LNCAP (cell line): ENCODE measurements around the gene PHAF1.

Experiments used
- CTCF ChIP-seq: fragments of 450-650 bp; IDR thresholded peaks from 2 replicates; pipeline ENCODE4 v1.5.1; 2017; ENCODE audit warnings: mild to moderate bottlenecking

PHAF1 gene

GRCh38 chr16:67141391-67141790, 31.6 kb downstream of the PHAF1 start:
- no peak for TF ChIP-seq CTCF

GRCh38 chr16:67142342-67142741, 32.6 kb downstream of the PHAF1 start:
- no peak for TF ChIP-seq CTCF

- no peak for TF ChIP-seq CTCF
These were observed 35.2 kb downstream of the PHAF1 start for GRCh38 chr16:67144943-67145342.

GRCh38 chr16:67145746-67146145, 36.0 kb downstream of the PHAF1 start:
- TF ChIP-seq CTCF = no peak

- TF ChIP-seq CTCF = no peak
These were observed 37.0 kb downstream of the PHAF1 start for GRCh38 chr16:67146523-67147357.

GRCh38 chr16:67147437-67148140, 37.8 kb downstream of the PHAF1 start:
- TF ChIP-seq CTCF = no peak

GRCh38 chr16:67148221-67148620, 38.5 kb downstream of the PHAF1 start:
- no peak for TF ChIP-seq CTCF
